HCT116 (cell line): Measurements from ENCODE around the gene RABL3. TPM values are rescaled to one million over a fixed set of nuclear protein-coding genes. Genes with fewer than 3 reads are reported as not detected.

Experiments
- ATAC-seq: fragments of 200-7000 bp; cut with Tn5 transposase; 2 replicates; pipeline ENCODE4 v1.9.1; 2020; ENCODE audit warnings: mild to moderate bottlenecking, moderate library complexity
- BruUV-seq: library from RNA; stranded (reverse); fragments of 400-500 nt; replicated peaks from 2 replicates; lab custom pipeline; 2021; lab: Mats Ljungman, UMichigan
- CTCF ChIA-PET: fragments of 300-600 bp; sonication (Branson Sonifier 250); formaldehyde crosslinking; loops from one replicate; lab custom pipeline; 2021; ENCODE audit warnings: antibody characterized with exemption; lab: Charles Lee
- POLR2A ChIA-PET: fragments of 300-600, 350-600 bp; sonication (Branson Sonifier 250); formaldehyde crosslinking; loops from one replicate; lab custom pipeline; 2021; ENCODE audit warnings: antibody characterized with exemption; lab: Charles Lee
- RAD21 ChIA-PET, 2 experiments: fragments of 300-600 bp; sonication (Branson Sonifier 250); formaldehyde crosslinking; loops; one replicate each; lab custom pipeline; 2023; ENCODE audit warnings: low total read pairs in 2 of 2; ENCODE audit not compliant: uncharacterized antibody in 2 of 2, unreplicated experiment in 2 of 2, low non-redundant PET in 1 of 2; lab: Charles Lee
- DNase-seq: peaks from one replicate; pipeline ENCODE4 v3.0.0-alpha.2; 2010; ENCODE audit warnings: low read depth, low spot score
- H2AFZ ChIP-seq: fragments of 200-600 bp; shearing (Covaris generic), sonication (generic); 2 replicates; pipeline ENCODE4 v1.6.1; 2017; ENCODE audit warnings: low read depth, mixed run types, mixed read lengths, antibody characterized with exemption, low read length; ENCODE audit not compliant: poor library complexity, severe bottlenecking
- H3K27ac ChIP-seq: 2 replicates; pipeline ENCODE4 v1.5.1; 2012; ENCODE audit warnings: low read depth, low read length
- H3K27me3 ChIP-seq: fragments of 200-600 bp; sonication (generic); 2 replicates; pipeline ENCODE4 v1.6.1; 2016; ENCODE audit warnings: mixed run types, low read length, mixed read lengths; ENCODE audit not compliant: insufficient read depth
- H3K36me3 ChIP-seq, 2 experiments: fragments of 200-500 bp in 1 of 2; fragments of 200-600 bp in 1 of 2; sonication (Bioruptor generic) in 1 of 2; sonication (generic) in 1 of 2; 2 replicates each; pipeline versions ENCODE4 v1.5.1 to v1.6.1; 2014 to 2016; ENCODE audit warnings: low read length in 2 of 2, inconsistent platforms in 1 of 2, mixed read lengths in 1 of 2, mixed run types in 1 of 2; ENCODE audit not compliant: insufficient read depth in 2 of 2, control insufficient read depth in 1 of 2
- H3K4me1 ChIP-seq, 2 experiments: fragments of 200-600 bp in 1 of 2; sonication (generic) in 1 of 2; 2 replicates each; pipeline versions ENCODE4 v1.5.1 to v1.6.1; 2012 to 2017; ENCODE audit warnings: low read length in 2 of 2, inconsistent platforms in 1 of 2, mild to moderate bottlenecking in 1 of 2, mixed read lengths in 1 of 2, mixed run types in 1 of 2, moderate library complexity in 1 of 2; ENCODE audit not compliant: insufficient read depth in 2 of 2, control insufficient read depth in 1 of 2
- H3K4me2 ChIP-seq: fragments of 200-600 bp; sonication (generic); 2 replicates; pipeline ENCODE4 v1.6.1; 2017; ENCODE audit warnings: mixed run types, low read length, mixed read lengths
- H3K4me3 ChIP-seq, 2 experiments: fragments of 200-600 bp in 1 of 2; sonication (generic) in 1 of 2; replicated peaks in 1 of 2; 2 replicates each; pipeline ENCODE4 v1.5.1; 2011 to 2016; ENCODE audit warnings: low read length in 2 of 2, control low read depth in 1 of 2, low read depth in 1 of 2, mild to moderate bottlenecking in 1 of 2, mixed read lengths in 1 of 2, mixed run types in 1 of 2
- H3K79me2 ChIP-seq: fragments of 200-600 bp; sonication (generic); 2 replicates; pipeline ENCODE4 v1.6.1; 2017; ENCODE audit warnings: mild to moderate bottlenecking, mixed run types, low read length, moderate library complexity, mixed read lengths; ENCODE audit not compliant: insufficient read depth
- H3K9ac ChIP-seq: fragments of 200-600 bp; sonication (generic); 2 replicates; pipeline ENCODE4 v1.6.1; 2016; ENCODE audit warnings: low read length, mixed read lengths
- H3K9me2 ChIP-seq: fragments of 200-600 bp; sonication (generic), shearing (Covaris generic); 2 replicates; pipeline ENCODE4 v1.6.1; 2017; ENCODE audit warnings: mixed run types, mild to moderate bottlenecking, moderate library complexity; ENCODE audit not compliant: insufficient read depth
- H3K9me3 ChIP-seq, 2 experiments: fragments of 200-500 bp in 1 of 2; fragments of 200-600 bp in 1 of 2; sonication (Bioruptor generic) in 1 of 2; sonication (generic) in 1 of 2; 2 replicates each; pipeline ENCODE4 v1.6.1; 2014 to 2017; ENCODE audit warnings: low read length in 2 of 2, mixed read lengths in 2 of 2, inconsistent platforms in 1 of 2, low read depth in 1 of 2, mild to moderate bottlenecking in 1 of 2, mixed run types in 1 of 2, moderate library complexity in 1 of 2; ENCODE audit not compliant: control insufficient read depth in 1 of 2, insufficient read depth in 1 of 2
- H4K20me1 ChIP-seq: fragments of 200-600 bp; sonication (generic), shearing (Covaris generic); 2 replicates; pipeline ENCODE4 v1.6.1; 2017; ENCODE audit warnings: mixed run types, mild to moderate bottlenecking, moderate library complexity; ENCODE audit not compliant: insufficient read depth
- CBX3 ChIP-seq: IDR thresholded peaks from 2 replicates; pipeline ENCODE4 v1.6.1; 2012; ENCODE audit warnings: low read depth
- CEBPB ChIP-seq: IDR thresholded peaks from 2 replicates; pipeline ENCODE4 v1.6.1; 2012; ENCODE audit warnings: low read depth
- CTCF ChIP-seq, 3 experiments: fragments of 200-600 bp in 1 of 3; sonication (generic) in 1 of 3; IDR thresholded peaks in 2 of 3; conservative IDR thresholded peaks in 1 of 3; 2 replicates each; pipeline ENCODE4 v1.5.1; 2012 to 2017; ENCODE audit warnings: low read depth in 2 of 3, low read length in 2 of 3, antibody characterized with exemption in 1 of 3, borderline replicate concordance in 1 of 3, control low read depth in 1 of 3, mild to moderate bottlenecking in 1 of 3, mixed read lengths in 1 of 3, mixed run types in 1 of 3, moderate library complexity in 1 of 3; ENCODE audit not compliant: insufficient read depth in 1 of 3
- ELF1 ChIP-seq: IDR thresholded peaks from 2 replicates; pipeline ENCODE4 v1.6.1; 2012; ENCODE audit warnings: low read depth, borderline replicate concordance
- EZH2 ChIP-seq: fragments of 200-600 bp; sonication (generic); IDR thresholded peaks from 2 replicates; pipeline ENCODE4 v1.6.1; 2017; ENCODE audit warnings: antibody characterized with exemption, mixed run types
- POLR2A ChIP-seq: IDR thresholded peaks from 2 replicates; pipeline ENCODE4 v1.7.0; 2011; ENCODE audit warnings: borderline replicate concordance; ENCODE audit not compliant: insufficient read depth, insufficient read length; ENCODE audit errors: extremely low read depth
- POLR2AphosphoS5 ChIP-seq: IDR thresholded peaks from 2 replicates; pipeline ENCODE4 v1.6.1; 2011; ENCODE audit warnings: mild to moderate bottlenecking, low read depth, low read length, moderate library complexity
- REST ChIP-seq: IDR thresholded peaks from 2 replicates; pipeline ENCODE4 v1.6.1; 2012; ENCODE audit warnings: low read depth
- SIN3A ChIP-seq: IDR thresholded peaks from 2 replicates; pipeline ENCODE4 v1.6.1; 2012; ENCODE audit warnings: low read depth
- SRF ChIP-seq: IDR thresholded peaks from 2 replicates; pipeline ENCODE4 v1.6.1; 2012; ENCODE audit warnings: low read depth
- TCF7L2 ChIP-seq: IDR thresholded peaks from 2 replicates; pipeline ENCODE4 v1.7.0; 2011; ENCODE audit warnings: borderline replicate concordance, inconsistent platforms; ENCODE audit not compliant: insufficient read depth, insufficient read length; ENCODE audit errors: extremely low read depth
- ZNF274 ChIP-seq: fragments of 200-500 bp; sonication (Bioruptor generic); IDR thresholded peaks from 2 replicates; pipeline ENCODE4 v1.6.1; 2014; ENCODE audit warnings: mild to moderate bottlenecking, low read depth, low read length, inconsistent platforms
- intact Hi-C: fragments of 100-400 bp; cut with micrococcal nuclease; formaldehyde crosslinking; loops from 2 replicates; pipeline ENCODE4 v1.10.0; 2022
- total RNA-seq: library from RNA; stranded (reverse); gene quantifications from one replicate; pipeline ENCODE4 v1.2.1, GENCODE V29; 2021; ENCODE audit not compliant: unreplicated experiment
- TF ChIP-seq, protein P1 (sequence below): IDR thresholded peaks from 2 replicates; pipeline ENCODE4 v1.6.1; 2012

RABL3 gene
- total RNA-seq, 1 experiment from 2014 or later: 23.8 TPM

DNA sequence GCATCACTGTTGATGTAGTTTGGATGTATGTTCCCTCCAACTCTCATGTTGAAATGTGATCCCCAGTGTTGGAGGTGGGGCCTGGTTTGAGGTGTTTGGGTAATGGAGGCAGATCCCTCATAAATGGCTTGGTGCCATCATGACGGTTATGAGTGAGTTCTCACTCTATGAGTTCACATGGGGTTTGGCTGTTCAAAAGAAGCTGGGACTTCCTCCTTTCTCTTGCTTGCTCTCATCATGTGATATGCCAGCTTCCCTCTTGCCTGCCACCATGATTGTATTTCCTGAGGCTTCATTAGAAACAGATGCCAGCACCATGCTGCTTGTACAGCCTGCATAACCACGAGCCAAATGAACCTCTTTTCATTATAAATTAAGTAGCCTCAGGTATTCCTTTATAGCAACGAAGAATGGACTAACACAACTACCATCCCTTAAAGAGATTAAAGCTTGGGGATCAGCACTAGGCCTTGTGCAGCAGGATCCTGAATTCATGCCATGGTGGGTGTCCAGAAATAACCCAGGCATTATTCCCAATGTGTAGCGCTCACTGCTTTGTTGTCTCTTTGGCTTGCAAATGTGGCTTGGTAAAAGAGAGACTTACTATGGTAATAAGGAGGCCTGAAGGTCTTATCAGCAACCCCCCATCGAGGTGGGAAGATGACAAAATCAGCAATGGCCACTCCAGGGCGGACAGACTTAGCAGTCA lies 104.3 kb downstream of the RABL3 start:
- no peak overlapping the region for H2AFZ ChIP-seq
- RAD21 ChIA-PET: no interaction called here
- H3K4me2 ChIP-seq: no peak overlapping the region
- no TSS peak for BruUV-seq
- H3K4me1 ChIP-seq: peaks cover 0 to 6% of the 10 kb centered on the region in 2 experiments; a peak in 1 of 4 replicates
- H4K20me1 ChIP-seq: no peaks in the 10 kb centered on the region
- H3K27ac ChIP-seq: no peak overlapping the region
- H3K9me2 ChIP-seq: no peaks in the 10 kb centered on the region
- H3K79me2 ChIP-seq: no peaks in the 10 kb centered on the region
- H3K9me3 ChIP-seq: no peaks in the 10 kb centered on the region
- DNase-seq: no peak
- intact Hi-C loops: no loop called here
- no peaks in the 10 kb centered on the region for H3K36me3 ChIP-seq
- CTCF ChIA-PET: no interaction called here
- POLR2A ChIA-PET: no interaction called here
- no peaks in the 10 kb centered on the region for H3K27me3 ChIP-seq
- TF ChIP-seq TCF7L2 (no peak), ELF1 (no peak)
- TF ChIP-seq, all 23 proteins: peak for 0
- no peak overlapping the region for H3K9ac ChIP-seq
- no peak overlapping the region for H3K4me3 ChIP-seq
- ATAC-seq: no peak

GRCh38 chr3:120636795-120637401 lies 105.4 kb downstream of the RABL3 start:
- ChIA-PET CTCF (no interaction called here), POLR2A (no interaction called here), RAD21 (no interaction called here)
- Histone ChIP-seq H3K79me2 (no peaks in the 10 kb centered on the region), H3K36me3 (no peaks in the 10 kb centered on the region), H3K9me3 (no peaks in the 10 kb centered on the region), H3K27me3 (no peaks in the 10 kb centered on the region), H2AFZ (no peak overlapping the region), H3K4me2 (no peak overlapping the region), H3K27ac (no peak overlapping the region), H4K20me1 (no peaks in the 10 kb centered on the region), H3K4me1 (peaks cover 0 to 6% of the 10 kb centered on the region in 2 experiments; a peak in 1 of 4 replicates), H3K4me3 (no peak overlapping the region), H3K9ac (no peak overlapping the region), H3K9me2 (no peaks in the 10 kb centered on the region)
- DNase-seq (no peak), ATAC-seq (no peak)
- intact Hi-C loops: no loop called here
- no TSS peak for BruUV-seq
- TF ChIP-seq ZNF274 (no peak), EZH2 (no peak), TCF7L2 (no peak), CEBPB (no peak), SRF (no peak), POLR2A (no peak), POLR2AphosphoS5 (no peak), ELF1 (no peak), CTCF (IDR thresholded peaks at IDR 0.05 in 2 of 3, conservative IDR thresholded peaks at IDR 0.05 in 1 of 3; ENCODE audit: borderline replicate concordance in 1 of 3, insufficient read depth in 1 of 3, low read depth in 2 of 3, low read length in 2 of 3) (no peak), REST (no peak), SIN3A (no peak), CBX3 (no peak)
- TF ChIP-seq, protein P1, sequence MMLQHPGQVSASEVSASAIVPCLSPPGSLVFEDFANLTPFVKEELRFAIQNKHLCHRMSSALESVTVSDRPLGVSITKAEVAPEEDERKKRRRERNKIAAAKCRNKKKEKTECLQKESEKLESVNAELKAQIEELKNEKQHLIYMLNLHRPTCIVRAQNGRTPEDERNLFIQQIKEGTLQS: no peak
